ENCODE data around the gene EAF1.

DNA sequence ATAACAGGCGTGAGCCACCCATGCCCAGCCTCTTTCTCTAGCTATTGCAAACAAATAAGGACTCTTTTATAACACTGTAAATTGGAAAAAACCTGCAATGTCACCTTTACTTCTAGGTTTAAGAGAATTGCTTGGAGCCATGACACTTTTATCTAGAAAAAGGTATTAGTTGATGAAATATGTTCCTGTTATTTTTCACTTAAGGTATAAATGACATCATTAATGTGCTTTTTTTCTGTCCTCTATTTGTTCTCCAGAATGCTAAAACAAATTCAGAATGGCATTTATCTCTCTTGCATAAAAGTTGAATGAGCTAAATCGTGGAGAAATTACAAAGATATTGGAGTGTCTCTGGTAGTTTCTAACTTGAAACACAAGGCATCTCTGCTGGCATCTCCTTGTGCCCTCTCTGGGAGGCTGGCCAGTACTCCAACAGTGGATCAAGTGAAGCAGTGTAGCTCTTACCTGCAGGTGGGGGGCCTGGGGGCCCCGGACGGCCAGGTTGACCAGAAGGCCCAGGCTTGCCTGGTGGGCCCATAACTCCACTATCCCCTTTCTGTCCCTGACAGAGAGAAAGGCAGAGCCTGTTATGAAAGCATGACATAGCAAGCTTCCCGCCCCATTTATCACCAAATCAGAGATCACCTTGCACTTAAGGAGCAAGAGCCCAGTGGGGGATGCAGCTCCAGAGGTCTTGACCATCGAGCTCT is 38.6 kb downstream of the EAF1 start:
- TF ChIP-seq POLR2A (IDR thresholded peaks at IDR 0.05) (no peak), CTCF (IDR thresholded peaks at IDR 0.05) (no peak)
